ENCODE results near the gene ACER2.

GRCh38 chr9:19464061-19464763 is 55.4 kb downstream of the ACER2 start:
- TF ChIP-seq CTCF (conservative IDR thresholded peaks at IDR 0.05; ENCODE audit: low read depth, low read length) (no peak), MAZ (IDR thresholded peaks at IDR 0.05; ENCODE audit: borderline replicate concordance, low read depth, low read length) (no peak), ELK1 (IDR thresholded peaks at IDR 0.05; ENCODE audit: borderline replicate concordance, low read depth, low read length) (no peak), MXI1 (IDR thresholded peaks at IDR 0.05; ENCODE audit: borderline replicate concordance, low read depth, low read length) (no peak), SMC3 (IDR thresholded peaks at IDR 0.05; ENCODE audit: low read depth, low read length) (no peak), RCOR1 (IDR thresholded peaks at IDR 0.05; ENCODE audit: insufficient replicate concordance, low read length) (no peak)
